Cardiac muscle cell (in vitro differentiated cells and primary cell): ENCODE results near the gene UHRF1. TPM values are rescaled to one million over a fixed set of nuclear protein-coding genes. Genes with fewer than 3 reads are reported as not detected.

Experiments
- DNase-seq, 2 donors: peaks; one replicate each; pipeline versions ENCODE4 v3.0.0 to v3.0.0-alpha.2; 2010 to 2017; ENCODE audit warnings: low read depth in 1 of 2, low spot score in 1 of 2
- H3K27ac ChIP-seq: fragments of 200-600 bp; sonication (generic); 2 replicates; pipeline ENCODE4 v1.5.1; 2016
- H3K27me3 ChIP-seq: fragments of 200-600 bp; sonication (generic); 2 replicates; pipeline ENCODE4 v1.6.0; 2016; ENCODE audit warnings: control low read depth
- H3K36me3 ChIP-seq: fragments of 200-600 bp; sonication (generic); 2 replicates; pipeline ENCODE4 v1.5.1; 2016; ENCODE audit warnings: control low read depth
- H3K4me1 ChIP-seq: fragments of 200-600 bp; sonication (generic); 2 replicates; pipeline ENCODE4 v1.8.1; 2017; ENCODE audit warnings: low read depth, mild to moderate bottlenecking, mixed run types
- H3K4me3 ChIP-seq: fragments of 200-600 bp; sonication (generic); 2 replicates; pipeline ENCODE4 v1.5.1; 2016; ENCODE audit warnings: mild to moderate bottlenecking
- H3K9me3 ChIP-seq: fragments of 200-600 bp; sonication (generic); 2 replicates; pipeline ENCODE4 v1.5.1; 2017; ENCODE audit warnings: low read depth, mild to moderate bottlenecking, control low read depth
- polyA plus RNA-seq: library from polyadenylated mRNA; unstranded; fragments of >200 nt; fragmentation: Nextera tagmentation; extraction: Ambion mirVana; gene quantifications from 2 replicates; pipeline ENCODE4 v1.2.1, GENCODE V29; 2016
- total RNA-seq: library from RNA; depleted of rRNA; stranded (reverse); fragments of >200 nt; gene quantifications from 2 replicates; pipeline ENCODE4 v1.2.3, GENCODE V29; 2016
- TF ChIP-seq, protein P1 (sequence below): IDR thresholded peaks from 2 replicates; pipeline ENCODE4 v1.5.1; 2012; ENCODE audit warnings: low read depth, mild to moderate bottlenecking, low read length

The UHRF1 gene
- total and polyA plus RNA-seq, 2 experiments from 2014 or later = 10.9 to 17.5 TPM

DNA sequence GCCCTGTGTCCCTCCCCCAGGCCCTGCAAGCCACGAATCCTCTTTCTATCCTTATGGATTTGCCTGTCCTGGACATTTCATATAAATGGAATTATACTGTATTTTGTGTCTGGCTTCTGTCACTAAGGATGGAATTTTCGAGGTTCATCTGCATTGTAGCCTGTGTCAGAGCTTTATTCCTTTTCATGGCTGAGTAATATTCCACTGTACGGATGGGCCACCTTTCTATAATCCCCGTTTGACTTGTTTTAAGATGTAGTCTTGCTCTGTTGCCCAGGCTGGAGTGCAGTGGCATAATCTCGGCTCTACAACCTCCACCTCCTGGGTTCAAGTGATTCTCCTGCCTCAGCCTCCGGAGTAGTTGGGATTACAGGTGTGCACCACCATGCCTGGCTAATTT is 55.8 kb downstream of the UHRF1 start:
- Histone ChIP-seq H3K27ac (no peak overlapping the region), H3K9me3 (no peaks in the 10 kb centered on the region), H3K36me3 (no peaks in the 10 kb centered on the region), H3K27me3 (no peaks in the 10 kb centered on the region), H3K4me3 (no peak overlapping the region), H3K4me1 (no peaks in the 10 kb centered on the region)
- TF ChIP-seq, protein P1, sequence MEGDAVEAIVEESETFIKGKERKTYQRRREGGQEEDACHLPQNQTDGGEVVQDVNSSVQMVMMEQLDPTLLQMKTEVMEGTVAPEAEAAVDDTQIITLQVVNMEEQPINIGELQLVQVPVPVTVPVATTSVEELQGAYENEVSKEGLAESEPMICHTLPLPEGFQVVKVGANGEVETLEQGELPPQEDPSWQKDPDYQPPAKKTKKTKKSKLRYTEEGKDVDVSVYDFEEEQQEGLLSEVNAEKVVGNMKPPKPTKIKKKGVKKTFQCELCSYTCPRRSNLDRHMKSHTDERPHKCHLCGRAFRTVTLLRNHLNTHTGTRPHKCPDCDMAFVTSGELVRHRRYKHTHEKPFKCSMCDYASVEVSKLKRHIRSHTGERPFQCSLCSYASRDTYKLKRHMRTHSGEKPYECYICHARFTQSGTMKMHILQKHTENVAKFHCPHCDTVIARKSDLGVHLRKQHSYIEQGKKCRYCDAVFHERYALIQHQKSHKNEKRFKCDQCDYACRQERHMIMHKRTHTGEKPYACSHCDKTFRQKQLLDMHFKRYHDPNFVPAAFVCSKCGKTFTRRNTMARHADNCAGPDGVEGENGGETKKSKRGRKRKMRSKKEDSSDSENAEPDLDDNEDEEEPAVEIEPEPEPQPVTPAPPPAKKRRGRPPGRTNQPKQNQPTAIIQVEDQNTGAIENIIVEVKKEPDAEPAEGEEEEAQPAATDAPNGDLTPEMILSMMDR = no peak
- DNase-seq = no peak

DNA sequence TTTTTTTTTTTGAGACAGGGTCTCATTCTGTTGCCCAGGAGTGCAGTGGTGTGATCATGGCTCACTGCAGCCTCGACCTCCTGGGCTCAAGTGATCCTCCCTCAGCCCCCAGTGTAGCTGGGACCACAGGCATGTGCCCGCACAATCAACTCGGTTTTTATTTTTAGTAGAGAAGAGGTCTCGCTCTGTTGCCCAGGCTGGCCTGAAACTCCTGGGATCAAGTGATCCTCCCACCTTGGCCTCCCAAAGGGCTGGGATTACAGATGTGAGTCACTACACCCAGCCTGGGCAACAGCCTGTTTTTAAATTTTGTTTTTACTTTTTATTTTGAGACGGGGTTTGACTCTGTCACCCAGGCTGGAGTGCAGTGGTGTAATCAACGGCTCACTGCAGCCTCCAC is 57.3 kb downstream of the UHRF1 start:
- no peak for DNase-seq
- no peaks in the 10 kb centered on the region for H3K9me3 ChIP-seq
- no peak overlapping the region for H3K27ac ChIP-seq
- H3K4me3 ChIP-seq = no peak overlapping the region
- no peaks in the 10 kb centered on the region for H3K27me3 ChIP-seq
- TF ChIP-seq, protein P1 = no peak
- no peaks in the 10 kb centered on the region for H3K36me3 ChIP-seq
- no peaks in the 10 kb centered on the region for H3K4me1 ChIP-seq

DNA sequence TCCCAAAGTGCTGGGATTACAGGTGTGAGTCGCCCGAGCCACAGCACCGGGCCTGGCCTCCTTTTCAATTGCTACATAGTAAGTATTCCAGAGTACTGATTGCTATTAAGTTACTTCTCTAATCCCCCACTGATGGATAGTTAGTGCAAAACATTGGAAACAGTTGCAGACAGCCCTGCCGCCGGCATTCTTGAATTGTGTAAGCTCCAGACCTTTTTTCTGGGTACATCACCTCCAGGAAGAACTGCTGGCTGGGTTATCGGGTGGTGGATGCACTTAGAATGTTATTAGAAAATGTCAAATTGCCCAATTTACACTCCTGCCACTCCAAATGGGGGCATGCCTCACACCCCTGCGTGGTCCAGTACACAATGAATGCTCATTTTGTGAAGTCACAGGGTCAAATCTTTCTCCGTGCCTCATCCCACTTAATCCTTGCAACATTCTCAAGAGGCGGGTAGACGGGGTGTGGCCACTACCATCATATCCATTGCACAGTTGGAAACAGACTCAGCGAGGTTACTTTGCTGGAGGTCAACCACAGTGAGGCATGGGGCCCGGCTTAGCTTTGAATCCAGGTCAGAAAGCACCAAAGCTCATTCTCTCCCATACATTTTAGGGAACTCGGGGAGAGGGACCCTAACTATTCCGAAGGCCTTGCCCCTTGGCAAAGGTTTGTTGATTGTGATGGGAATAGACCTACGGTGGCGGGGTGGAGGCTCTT is 58.6 kb downstream of the UHRF1 start:
- DNase-seq = peak in 1 of 2 donors; percentile 64

DNA sequence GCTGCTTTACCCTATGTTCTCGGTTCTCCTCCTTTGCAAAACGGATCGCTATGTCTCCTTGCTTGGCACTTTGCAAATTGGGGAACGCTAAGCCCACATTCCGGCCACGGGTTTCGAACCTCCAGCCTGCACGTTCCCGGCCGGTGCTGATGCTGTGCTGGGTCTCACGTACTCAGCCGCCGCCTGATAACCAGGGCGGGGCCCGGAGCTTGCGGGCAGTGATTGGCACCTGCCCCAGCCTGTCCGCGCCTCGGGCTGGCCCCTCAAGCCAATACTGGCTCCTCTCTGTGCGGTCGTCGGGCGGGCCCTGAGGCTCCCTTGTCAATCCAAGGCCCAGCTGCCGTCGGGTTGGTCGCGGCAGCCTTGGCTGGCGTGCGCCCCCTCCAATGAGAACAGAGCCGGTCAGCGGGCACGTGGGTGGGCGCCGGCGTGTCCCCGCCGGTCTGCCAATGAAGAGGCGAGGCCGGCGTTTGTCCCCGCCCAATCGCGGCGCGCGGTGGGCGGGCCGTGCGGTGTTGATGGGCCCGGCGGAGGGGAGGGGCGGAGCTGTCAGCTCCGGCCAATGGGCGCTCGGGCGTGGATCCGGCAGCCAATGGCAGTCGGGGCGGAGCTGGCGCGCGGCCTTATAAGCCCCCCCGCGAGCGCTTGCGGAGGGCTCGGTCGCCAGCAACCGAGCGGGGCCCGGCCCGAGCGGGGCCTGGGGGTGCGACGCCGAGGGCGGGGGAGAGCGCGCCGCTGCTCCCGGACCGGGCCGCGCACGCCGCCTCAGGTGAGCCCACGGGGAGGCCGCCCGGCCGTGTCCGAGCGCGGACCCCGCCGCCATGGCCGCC is 59.4 kb downstream of the UHRF1 start, which contains the start of gene KDM4B:
Gene KDM4B, plus strand, starts transcription at position 652 of the 830 bp plus-strand sequence. CDS start 63,778 bp downstream, outside the sequence.
- DNase-seq = peak; percentile 99 to 100
- H3K27ac ChIP-seq = peak within 1 kb of the TSS; percentile 81
- no peaks in the 10 kb centered on the region for H3K9me3 ChIP-seq

More for the DNA sequence above, 58.6 kb downstream of the UHRF1 start:
- Histone ChIP-seq H3K27ac (no peak overlapping the region), H3K4me1 (no peaks in the 10 kb centered on the region), H3K4me3 (peak overlapping the region; percentile 11), H3K36me3 (no peaks in the 10 kb centered on the region), H3K9me3 (no peaks in the 10 kb centered on the region), H3K27me3 (no peaks in the 10 kb centered on the region)
- TF ChIP-seq, protein P1 = no peak

DNA sequence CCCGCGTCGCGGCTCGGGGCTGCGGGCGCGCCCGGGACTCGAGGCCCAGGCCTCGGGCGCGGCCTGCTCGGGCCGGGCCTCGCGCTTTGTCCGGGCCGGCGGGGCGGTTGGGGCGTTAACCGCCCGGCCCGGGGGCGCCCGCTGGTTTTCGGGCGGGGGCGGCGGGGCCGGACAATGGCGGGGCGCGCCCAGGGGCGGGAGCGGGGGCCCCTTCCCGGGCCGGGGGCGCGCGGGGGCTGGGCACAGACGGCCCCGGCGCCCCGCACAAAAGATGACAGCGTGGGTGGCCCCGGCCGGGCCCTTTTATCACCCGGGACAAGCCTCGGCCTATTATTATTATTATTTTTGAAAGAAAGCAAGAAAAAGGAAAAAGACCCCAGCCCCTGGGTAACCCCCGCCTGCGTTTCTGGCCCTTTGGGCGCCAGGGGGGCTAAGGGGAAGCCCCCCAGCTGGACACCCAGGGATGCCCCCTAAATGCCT is 60.0 kb downstream of the UHRF1 start:
- Histone ChIP-seq H3K27me3 (no peaks in the 10 kb centered on the region), H3K36me3 (no peaks in the 10 kb centered on the region), H3K4me3 (peak overlapping the region; percentile 95), H3K4me1 (no peaks in the 10 kb centered on the region), H3K9me3 (no peaks in the 10 kb centered on the region), H3K27ac (peak overlapping the region; percentile 81)
- TF ChIP-seq, protein P1 = no peak
- no peak for DNase-seq

More for the DNA sequence above, 59.4 kb downstream of the UHRF1 start, which contains the start of gene KDM4B:
- Histone ChIP-seq H3K27me3 (no peaks in the 10 kb centered on the region), H3K4me1 (no peaks in the 10 kb centered on the region), H3K36me3 (no peaks in the 10 kb centered on the region), H3K4me3 (peak within 1 kb of the TSS; percentile 95)
- TF ChIP-seq, protein P1 = no peak
